IgD-negative memory B cell (primary cell): ENCODE results near the gene LRRC10B. TPM values are rescaled to one million over a fixed set of nuclear protein-coding genes. Genes with fewer than 3 reads are reported as not detected.

Source experiments
- H3K27ac Mint-ChIP-seq, 3 donors: one replicate each; pipeline ENCODE4 v1.8.0; 2020 to 2022; ENCODE audit warnings: mild to moderate bottlenecking in 3 of 3, mixed read lengths in 3 of 3, moderate library complexity in 1 of 3
- H3K27me3 Mint-ChIP-seq: one replicate; pipeline ENCODE4 v1.8.0; 2021; ENCODE audit warnings: mixed read lengths
- H3K36me3 Mint-ChIP-seq: one replicate; pipeline ENCODE4 v1.8.0; 2020; ENCODE audit warnings: mild to moderate bottlenecking, mixed read lengths
- H3K4me1 Mint-ChIP-seq, 3 donors: one replicate each; pipeline ENCODE4 v1.8.0; 2020 to 2022; ENCODE audit warnings: mixed read lengths in 3 of 3, mild to moderate bottlenecking in 1 of 3
- H3K4me3 Mint-ChIP-seq, 4 donors: one replicate each; pipeline ENCODE4 v1.8.0; 2020 to 2022; ENCODE audit warnings: mild to moderate bottlenecking in 4 of 4, mixed read lengths in 4 of 4, moderate library complexity in 3 of 4
- H3K9me3 Mint-ChIP-seq, 3 donors: one replicate each; pipeline ENCODE4 v1.8.0; 2020 to 2021; ENCODE audit warnings: mixed read lengths in 3 of 3, mild to moderate bottlenecking in 1 of 3
- polyA plus RNA-seq: library from polyadenylated mRNA; unstranded; fragments of 300-500 nt; fragmentation: Illumina TruSeq; gene quantifications from one replicate; pipeline ENCODE4 v1.2.3, GENCODE V29; 2021

Gene LRRC10B
- polyA plus RNA-seq, 1 donor from 2014 or later = not detected

GRCh38 chr11:61538636-61538961, 30.1 kb downstream of the LRRC10B start:
- H3K9me3 Mint-ChIP-seq = no peaks in the 10 kb centered on the region

GRCh38 chr11:61539006-61539405, 30.5 kb downstream of the LRRC10B start:
- no peaks in the 10 kb centered on the region for H3K9me3 Mint-ChIP-seq
- no peak overlapping the region for H3K27ac Mint-ChIP-seq
- peaks cover 1% of the 10 kb centered on the region for H3K36me3 Mint-ChIP-seq
- H3K27me3 Mint-ChIP-seq = peaks cover 13% of the 10 kb centered on the region
- H3K4me3 Mint-ChIP-seq = no peak overlapping the region
- H3K4me1 Mint-ChIP-seq = peaks cover 0 to 5% (median 2%) of the 10 kb centered on the region in 3 donors

More at GRCh38 chr11:61538636-61538961, 30.1 kb downstream of the LRRC10B start:
- Mint-ChIP-seq H3K27me3 (peaks cover 15% of the 10 kb centered on the region), H3K4me1 (peaks cover 0 to 5% (median 2%) of the 10 kb centered on the region in 3 donors), H3K27ac (no peak overlapping the region), H3K4me3 (no peak overlapping the region), H3K36me3 (peaks cover 1% of the 10 kb centered on the region)

GRCh38 chr11:61539831-61540357, 31.3 kb downstream of the LRRC10B start:
- Mint-ChIP-seq H3K36me3 (no peaks in the 10 kb centered on the region), H3K4me3 (peak overlapping the region in 1 of 4 donors; percentile 12), H3K4me1 (peaks cover 0 to 5% (median 2%) of the 10 kb centered on the region in 3 donors), H3K9me3 (no peaks in the 10 kb centered on the region), H3K27me3 (peaks cover 8% of the 10 kb centered on the region), H3K27ac (no peak overlapping the region)

GRCh38 chr11:61540528-61540927, 32.0 kb downstream of the LRRC10B start:
- Mint-ChIP-seq H3K27me3 (peaks cover 11% of the 10 kb centered on the region), H3K4me3 (peak overlapping the region in 1 of 4 donors; percentile 3), H3K36me3 (peaks cover 1% of the 10 kb centered on the region), H3K27ac (no peak overlapping the region), H3K4me1 (peaks cover 0 to 5% (median 2%) of the 10 kb centered on the region in 3 donors), H3K9me3 (no peaks in the 10 kb centered on the region)

GRCh38 chr11:61541598-61541997, 33.0 kb downstream of the LRRC10B start:
- no peaks in the 10 kb centered on the region for H3K9me3 Mint-ChIP-seq
- H3K36me3 Mint-ChIP-seq = peaks cover 1% of the 10 kb centered on the region
- no peak overlapping the region for H3K27ac Mint-ChIP-seq
- H3K4me1 Mint-ChIP-seq = peaks cover 0 to 5% (median 2%) of the 10 kb centered on the region in 3 donors
- peaks cover 15% of the 10 kb centered on the region for H3K27me3 Mint-ChIP-seq
- peak overlapping the region in 3 of 4 donors; percentile 12 to 39 (median 32) for H3K4me3 Mint-ChIP-seq

GRCh38 chr11:61542024-61542461, 33.5 kb downstream of the LRRC10B start:
- Mint-ChIP-seq H3K27ac (no peak overlapping the region), H3K27me3 (peaks cover 15% of the 10 kb centered on the region), H3K36me3 (peaks cover 1% of the 10 kb centered on the region), H3K9me3 (no peaks in the 10 kb centered on the region), H3K4me3 (peak overlapping the region in 1 of 4 donors; percentile 39), H3K4me1 (peaks cover 0 to 5% (median 2%) of the 10 kb centered on the region in 3 donors)

- no peaks in the 10 kb centered on the region for H3K9me3 Mint-ChIP-seq
- H3K4me1 Mint-ChIP-seq = peaks cover 0 to 5% (median 2%) of the 10 kb centered on the region in 3 donors
- no peak overlapping the region for H3K27ac Mint-ChIP-seq
- peaks cover 1% of the 10 kb centered on the region for H3K36me3 Mint-ChIP-seq
- H3K4me3 Mint-ChIP-seq = no peak overlapping the region
- H3K27me3 Mint-ChIP-seq = peaks cover 13% of the 10 kb centered on the region
These were observed 34.2 kb downstream of the LRRC10B start for GRCh38 chr11:61542705-61543104.

GRCh38 chr11:61543606-61544306, 35.2 kb downstream of the LRRC10B start:
- H3K36me3 Mint-ChIP-seq = peaks cover 1% of the 10 kb centered on the region
- peak overlapping the region in 1 of 3 donors; percentile 26 for H3K27ac Mint-ChIP-seq
- H3K27me3 Mint-ChIP-seq = peaks cover 13% of the 10 kb centered on the region
- no peaks in the 10 kb centered on the region for H3K9me3 Mint-ChIP-seq
- H3K4me3 Mint-ChIP-seq = no peak overlapping the region
- peaks cover 0 to 7% (median 2%) of the 10 kb centered on the region in 3 donors for H3K4me1 Mint-ChIP-seq

GRCh38 chr11:61544466-61544865, 35.9 kb downstream of the LRRC10B start:
- peaks cover 0 to 7% (median 2%) of the 10 kb centered on the region in 3 donors for H3K4me1 Mint-ChIP-seq
- H3K36me3 Mint-ChIP-seq = peaks cover 1% of the 10 kb centered on the region
- peaks cover 13% of the 10 kb centered on the region for H3K27me3 Mint-ChIP-seq
- H3K4me3 Mint-ChIP-seq = no peak overlapping the region
- no peaks in the 10 kb centered on the region for H3K9me3 Mint-ChIP-seq
- H3K27ac Mint-ChIP-seq = no peak overlapping the region

- Mint-ChIP-seq H3K4me3 (no peak overlapping the region), H3K9me3 (no peaks in the 10 kb centered on the region), H3K4me1 (peaks cover 0 to 7% (median 2%) of the 10 kb centered on the region in 3 donors), H3K27ac (no peak overlapping the region), H3K27me3 (peaks cover 10% of the 10 kb centered on the region), H3K36me3 (peaks cover 1% of the 10 kb centered on the region)
These were observed 36.8 kb downstream of the LRRC10B start for GRCh38 chr11:61545341-61545740.

GRCh38 chr11:61545921-61546320, 37.4 kb downstream of the LRRC10B start:
- no peak overlapping the region for H3K4me3 Mint-ChIP-seq
- H3K4me1 Mint-ChIP-seq = peaks cover 0 to 7% (median 5%) of the 10 kb centered on the region in 3 donors
- H3K9me3 Mint-ChIP-seq = no peaks in the 10 kb centered on the region
- H3K27ac Mint-ChIP-seq = no peak overlapping the region
- peaks cover 1% of the 10 kb centered on the region for H3K36me3 Mint-ChIP-seq
- H3K27me3 Mint-ChIP-seq = peaks cover 10% of the 10 kb centered on the region

GRCh38 chr11:61546663-61547062, 38.1 kb downstream of the LRRC10B start:
- Mint-ChIP-seq H3K4me1 (peaks cover 0 to 5% (median 3%) of the 10 kb centered on the region in 3 donors), H3K9me3 (no peaks in the 10 kb centered on the region), H3K27ac (no peak overlapping the region), H3K27me3 (peaks cover 8% of the 10 kb centered on the region), H3K4me3 (no peak overlapping the region), H3K36me3 (peaks cover 1% of the 10 kb centered on the region)

GRCh38 chr11:61547246-61547645, 38.7 kb downstream of the LRRC10B start:
- H3K27me3 Mint-ChIP-seq = peaks cover 8% of the 10 kb centered on the region
- no peak overlapping the region for H3K4me3 Mint-ChIP-seq
- peaks cover 1% of the 10 kb centered on the region for H3K36me3 Mint-ChIP-seq
- H3K4me1 Mint-ChIP-seq = peaks cover 0 to 5% (median 1%) of the 10 kb centered on the region in 3 donors
- no peak overlapping the region for H3K27ac Mint-ChIP-seq
- no peaks in the 10 kb centered on the region for H3K9me3 Mint-ChIP-seq

GRCh38 chr11:61549177-61549576, 40.6 kb downstream of the LRRC10B start:
- H3K4me3 Mint-ChIP-seq = no peak overlapping the region
- peaks cover 1% of the 10 kb centered on the region for H3K36me3 Mint-ChIP-seq
- H3K4me1 Mint-ChIP-seq = peaks cover 0 to 5% (median 4%) of the 10 kb centered on the region in 3 donors
- no peak overlapping the region for H3K27ac Mint-ChIP-seq
- H3K27me3 Mint-ChIP-seq = peaks cover 25% of the 10 kb centered on the region
- H3K9me3 Mint-ChIP-seq = no peaks in the 10 kb centered on the region

GRCh38 chr11:61549662-61550568, 41.4 kb downstream of the LRRC10B start:
- no peak overlapping the region for H3K4me3 Mint-ChIP-seq
- H3K27ac Mint-ChIP-seq = no peak overlapping the region
- peaks cover 32% of the 10 kb centered on the region for H3K27me3 Mint-ChIP-seq
- peaks cover 0 to 8% (median 4%) of the 10 kb centered on the region in 3 donors for H3K4me1 Mint-ChIP-seq
- H3K36me3 Mint-ChIP-seq = peaks cover 3% of the 10 kb centered on the region
- H3K9me3 Mint-ChIP-seq = no peaks in the 10 kb centered on the region
